ENCODE measurements around the gene CECR2. TPM values are rescaled to one million over a fixed set of nuclear protein-coding genes. Genes with fewer than 3 reads are reported as not detected.
A peak's percentile ranks its signal among the peaks of the same experiment; 100 is the strongest.

Gene CECR2
- total RNA-seq, 8 experiments from 2014 or later, result 0.09 to 18.4 (median 6.5) TPM

- ATAC-seq (replicated peaks in 6 of 8), result peak in 3 of 8 experiments; percentile 25 to 45 (median 35)
- no peak overlapping the region for H3K27ac ChIP-seq
- in situ Hi-C loops (cut with MboI; ENCODE audit: low pct_unique_long_range_greater_than_20kb in 2 of 9, low sequenced_read_pairs in 9 of 9, unreplicated experiment in 9 of 9), result no loop called here
These were observed 74.3 kb downstream of the CECR2 start for GRCh38 chr22:17443405-17444203.

GRCh38 chr22:17444204-17444504, 74.9 kb downstream of the CECR2 start:
- in situ Hi-C loops (cut with MboI; ENCODE audit: low pct_unique_long_range_greater_than_20kb in 2 of 9, low sequenced_read_pairs in 9 of 9, unreplicated experiment in 9 of 9), result no loop called here
- WGBS, 10 experiments, result 45 to 100% (median 81%) methylated on average over 2 to 5 of the region's 6 CpGs; no CpG with 5 or more reads in 3 of the 10 experiments
- Histone ChIP-seq H3K4me3 (no peak overlapping the region), H3K4me1 (replicated peaks in 1 of 2) (peaks cover 0 to 6% of the 10 kb centered on the region in 2 donors), H3K27ac (no peak overlapping the region)
- ATAC-seq (replicated peaks in 6 of 8), result no peak

More at GRCh38 chr22:17443405-17444203, 74.3 kb downstream of the CECR2 start:
- Histone ChIP-seq H3K4me1 (replicated peaks in 1 of 2) (peaks cover 0 to 6% of the 10 kb centered on the region in 2 donors), H3K4me3 (no peak overlapping the region)
- 37 to 96% (median 79%) methylated on average over 1 to 16 of the region's 17 CpGs for WGBS, 10 experiments

- Histone ChIP-seq H3K27ac (no peak overlapping the region), H3K4me3 (no peak overlapping the region), H3K4me1 (replicated peaks in 1 of 2) (peaks cover 0 to 2% of the 10 kb centered on the region in 2 donors)
- ATAC-seq (replicated peaks in 6 of 8), result no peak
- in situ Hi-C loops (cut with MboI; ENCODE audit: low pct_unique_long_range_greater_than_20kb in 2 of 9, low sequenced_read_pairs in 9 of 9, unreplicated experiment in 9 of 9), result no loop called here
- 73 to 100% (median 86%) methylated on average over 2 to 5 of the region's 10 CpGs; no CpG with 5 or more reads in 4 of the 10 experiments for whole genome bisulfite sequencing, 10 experiments
These were observed 77.4 kb downstream of the CECR2 start for GRCh38 chr22:17446698-17447097.

GRCh38 chr22:17451316-17451715, 82.1 kb downstream of the CECR2 start:
- no peak overlapping the region for H3K4me3 ChIP-seq
- H3K27ac ChIP-seq, result no peak overlapping the region
- no peaks in the 10 kb centered on the region for H3K4me1 ChIP-seq (replicated peaks in 1 of 2)
- ATAC-seq (replicated peaks in 6 of 8), result no peak
- in situ Hi-C loops (cut with MboI; ENCODE audit: low pct_unique_long_range_greater_than_20kb in 2 of 9, low sequenced_read_pairs in 9 of 9, unreplicated experiment in 9 of 9), result no loop called here
- 54 to 98% (median 89%) methylated on average over 1 to 5 of the region's 5 CpGs; no CpG with 5 or more reads in 3 of the 10 experiments for WGBS, 10 experiments

- H3K27ac ChIP-seq, result no peak overlapping the region
- H3K4me1 ChIP-seq (replicated peaks in 1 of 2), result no peaks in the 10 kb centered on the region
- 37 to 100% (median 83%) methylated on average over 3 to 6 of the region's 6 CpGs; no CpG with 5 or more reads in 2 of the 10 experiments for WGBS, 10 experiments
- in situ Hi-C loops (cut with MboI; ENCODE audit: low pct_unique_long_range_greater_than_20kb in 2 of 9, low sequenced_read_pairs in 9 of 9, unreplicated experiment in 9 of 9), result no loop called here
- H3K4me3 ChIP-seq, result no peak overlapping the region
- ATAC-seq (replicated peaks in 6 of 8), result no peak
These were observed 91.6 kb downstream of the CECR2 start for GRCh38 chr22:17460895-17461294.

GRCh38 chr22:17470880-17471500, 101.7 kb downstream of the CECR2 start:
- ATAC-seq (replicated peaks in 6 of 8), result no peak
- Histone ChIP-seq H3K27ac (no peak overlapping the region), H3K4me1 (replicated peaks in 1 of 2) (peaks cover 29 to 33% of the 10 kb centered on the region in 2 donors), H3K4me3 (no peak overlapping the region)
- WGBS, 10 experiments, result 53 to 100% (median 92%) methylated on average over 2 to 4 of the region's 4 CpGs; no CpG with 5 or more reads in 3 of the 10 experiments
- in situ Hi-C loops (cut with MboI; ENCODE audit: low pct_unique_long_range_greater_than_20kb in 2 of 9, low sequenced_read_pairs in 9 of 9, unreplicated experiment in 9 of 9), result no loop called here

GRCh38 chr22:17471886-17472535, 102.8 kb downstream of the CECR2 start:
- peak in 5 of 8 experiments; percentile 76 to 81 (median 81) for ATAC-seq (replicated peaks in 6 of 8)
- WGBS, 10 experiments, result 0 to 55% (median 27%) methylated on average over 1 to 6 of the region's 6 CpGs; no CpG with 5 or more reads in 1 of the 10 experiments

GRCh38 chr22:17472932-17473331, 103.7 kb downstream of the CECR2 start:
- Histone ChIP-seq H3K4me1 (replicated peaks in 1 of 2) (peaks cover 47% of the 10 kb centered on the region in 2 donors), H3K4me3 (peak overlapping the region in 1 of 5 donors; percentile 11), H3K27ac (peak overlapping the region; percentile 3 to 30)
- WGBS, 10 experiments, result 0 to 17% (median 6%) methylated on average over 1 to 5 of the region's 5 CpGs; no CpG with 5 or more reads in 4 of the 10 experiments
- ATAC-seq (replicated peaks in 6 of 8), result peak in 5 of 8 experiments; percentile 12 to 61 (median 42)
- in situ Hi-C loops (cut with MboI; ENCODE audit: low pct_unique_long_range_greater_than_20kb in 2 of 9, low sequenced_read_pairs in 9 of 9, unreplicated experiment in 9 of 9), result no loop called here

More at GRCh38 chr22:17471886-17472535, 102.8 kb downstream of the CECR2 start:
- Histone ChIP-seq H3K4me1 (replicated peaks in 1 of 2) (peaks cover 39 to 43% of the 10 kb centered on the region in 2 donors), H3K4me3 (peak overlapping the region in 1 of 5 donors; percentile 11), H3K27ac (peak overlapping the region in 1 of 2 donors; percentile 30)
- in situ Hi-C loops (cut with MboI; ENCODE audit: low pct_unique_long_range_greater_than_20kb in 2 of 9, low sequenced_read_pairs in 9 of 9, unreplicated experiment in 9 of 9), result no loop called here

- Histone ChIP-seq H3K4me1 (replicated peaks in 1 of 2) (peaks cover 47 to 50% of the 10 kb centered on the region in 2 donors), H3K4me3 (no peak overlapping the region), H3K27ac (peak overlapping the region; percentile 3 to 42)
- in situ Hi-C loops (cut with MboI; ENCODE audit: low pct_unique_long_range_greater_than_20kb in 2 of 9, low sequenced_read_pairs in 9 of 9, unreplicated experiment in 9 of 9), result loop anchor here in 5 of 9 experiments (25.0 kb wide), 4 partner anchors 88 to 388 kb away; partner anchors contain the start of genes HDHD5 (in 2 of the 5) and IL17RA (in 1 of the 5)
- WGBS, 10 experiments, result 20 to 86% (median 67%) methylated on average over 1 to 12 of the region's 12 CpGs; no CpG with 5 or more reads in 1 of the 10 experiments
- no peak for ATAC-seq (replicated peaks in 6 of 8)
These were observed 106.3 kb downstream of the CECR2 start for GRCh38 chr22:17475318-17476230.

- in situ Hi-C loops (cut with MboI; ENCODE audit: low pct_unique_long_range_greater_than_20kb in 2 of 9, low sequenced_read_pairs in 9 of 9, unreplicated experiment in 9 of 9), result loop anchor here in 5 of 9 experiments (25.0 kb wide), 4 partner anchors 90 to 390 kb away; partner anchors contain the start of genes HDHD5 (in 2 of the 5) and IL17RA (in 1 of the 5)
- peaks cover 43 to 48% of the 10 kb centered on the region in 2 donors for H3K4me1 ChIP-seq (replicated peaks in 1 of 2)
- peak in 3 of 8 experiments; percentile 36 to 61 (median 54) for ATAC-seq (replicated peaks in 6 of 8)
- H3K27ac ChIP-seq, result peak overlapping the region; percentile 42
- H3K4me3 ChIP-seq, result peak overlapping the region in 1 of 5 donors; percentile 3
- 29 to 100% (median 80%) methylated on average over 1 to 5 of the region's 5 CpGs for WGBS, 10 experiments
These were observed 107.6 kb downstream of the CECR2 start for GRCh38 chr22:17476838-17477237.

GRCh38 chr22:17477391-17477833, 108.2 kb downstream of the CECR2 start:
- in situ Hi-C loops (cut with MboI; ENCODE audit: low pct_unique_long_range_greater_than_20kb in 2 of 9, low sequenced_read_pairs in 9 of 9, unreplicated experiment in 9 of 9), result loop anchor here in 5 of 9 experiments (25.0 kb wide), 4 partner anchors 90 to 390 kb away; partner anchors contain the start of genes HDHD5 (in 2 of the 5) and IL17RA (in 1 of the 5)
- ATAC-seq (replicated peaks in 6 of 8), result peak in 5 of 8 experiments; percentile 26 to 55 (median 34)
- WGBS, 10 experiments, result 41 to 92% (median 82%) methylated on average over 5 to 14 of the region's 14 CpGs; no CpG with 5 or more reads in 2 of the 10 experiments
- peak overlapping the region in 1 of 5 donors; percentile 3 for H3K4me3 ChIP-seq
- peaks cover 38 to 42% of the 10 kb centered on the region in 2 donors for H3K4me1 ChIP-seq (replicated peaks in 1 of 2)
- H3K27ac ChIP-seq, result peak overlapping the region in 1 of 2 donors; percentile 42

Data from motor neuron (in vitro differentiated cells).